A549 (cell line): ENCODE data around the gene BTG3. TPM values are rescaled to one million over a fixed set of nuclear protein-coding genes. Genes with fewer than 3 reads are reported as not detected.

ENCODE experiments used
- ATAC-seq, 2 experiments: fragments of 200-7000 bp in 1 of 2; fragments of >200 bp in 1 of 2; cut with Nextera tagmentation in 1 of 2; cut with Tn5 transposase in 1 of 2; 3 replicates each; pipeline versions ENCODE4 v1.8.0 to v1.9.1; 2018 to 2020; ENCODE audit warnings: mild to moderate bottlenecking in 1 of 2, moderate library complexity in 1 of 2
- CTCF ChIA-PET: fragments of 300-600 bp; sonication (Branson Sonifier 250); formaldehyde crosslinking; extraction: SDS; loops from one replicate; lab custom pipeline; 2021; ENCODE audit warnings: antibody characterized with exemption, inconsistent platforms; lab: Yijun Ruan, JAX
- POLR2A ChIA-PET: fragments of 350-600 bp; formaldehyde crosslinking; extraction: SDS; loops from one replicate; lab custom pipeline; 2021; ENCODE audit warnings: antibody characterized with exemption, inconsistent platforms; lab: Yijun Ruan, JAX
- DNase-seq, 2 experiments: peaks; one replicate each; pipeline versions ENCODE4 v3.0.0 to v3.0.0-alpha.2; 2011 to 2016; ENCODE audit warnings: low read depth in 1 of 2, low spot score in 1 of 2
- FAIRE-seq: peaks from 2 replicates; lab custom pipeline; 2011; peaks lifted over from hg19 to GRCh38; lab: Jason Lieb, UNC
- H3K27ac ChIP-seq, 2 experiments: fragments of >200 bp; sonication (Bioruptor Twin); formaldehyde crosslinking; 3 replicates each; pipeline ENCODE4 v1.5.1; 2016 to 2017
- H3K4me1 ChIP-seq: fragments of >200 bp; sonication (Bioruptor Twin); formaldehyde crosslinking; 3 replicates; pipeline ENCODE4 v1.6.1; 2016
- H3K4me2 ChIP-seq: fragments of >200 bp; sonication (Bioruptor Twin); formaldehyde crosslinking; 3 replicates; pipeline ENCODE4 v1.6.1; 2016
- H3K4me3 ChIP-seq: fragments of >200 bp; sonication (Bioruptor Twin); formaldehyde crosslinking; 3 replicates; pipeline ENCODE4 v1.5.1; 2016
- H3K9me3 ChIP-seq: fragments of >200 bp; sonication (Bioruptor Twin); formaldehyde crosslinking; 3 replicates; pipeline ENCODE4 v1.6.1; 2016
- BHLHE40 ChIP-seq: IDR thresholded peaks from 2 replicates; pipeline ENCODE4 v1.6.1; 2012; ENCODE audit warnings: low read depth, low read length, inconsistent platforms
- CBX2 ChIP-seq: fragments of 200-600 bp; sonication (generic); IDR thresholded peaks from 2 replicates; pipeline ENCODE4 v1.6.1; 2016; ENCODE audit warnings: low read depth, mild to moderate bottlenecking, borderline replicate concordance
- CBX8 ChIP-seq: fragments of 200-600 bp; sonication (generic); IDR thresholded peaks from 2 replicates; pipeline ENCODE4 v1.6.1; 2016
- CHD4 ChIP-seq: fragments of 200-600 bp; sonication (generic); IDR thresholded peaks from 2 replicates; pipeline ENCODE4 v1.6.1; 2016; ENCODE audit warnings: antibody characterized with exemption, mild to moderate bottlenecking, borderline replicate concordance
- EHF ChIP-seq: fragments of 250-450 bp; sonication (Bioruptor Pico); IDR thresholded peaks from 2 replicates; pipeline ENCODE4 v1.5.0; 2020; ENCODE audit warnings: mild to moderate bottlenecking
- EP300 ChIP-seq, 2 experiments: fragments of >200 bp; sonication (Bioruptor Twin); formaldehyde crosslinking; IDR thresholded peaks; 2 replicates in 1 of 2; 3 replicates in 1 of 2; pipeline ENCODE4 v1.6.1; 2016 to 2017
- ESRRA ChIP-seq: fragments of 150-350 bp; IDR thresholded peaks from 2 replicates; pipeline ENCODE4 v1.6.1; 2014; ENCODE audit warnings: mild to moderate bottlenecking, low read length, borderline replicate concordance
- FOSB ChIP-seq: fragments of 250-450 bp; sonication (Bioruptor Pico); IDR thresholded peaks from 2 replicates; pipeline ENCODE4 v1.5.0; 2020; ENCODE audit warnings: mild to moderate bottlenecking, moderate library complexity
- FOSL2 ChIP-seq, 2 experiments: fragments of 450-650 bp in 1 of 2; fragments of >200 bp in 1 of 2; sonication (Bioruptor Twin) in 1 of 2; formaldehyde crosslinking; IDR thresholded peaks; 2 replicates each; pipeline versions ENCODE4 v1.5.0 to v1.6.1; 2016 to 2020; ENCODE audit warnings: mild to moderate bottlenecking in 1 of 2, moderate library complexity in 1 of 2
- FOXS1 ChIP-seq: fragments of 250-450 bp; sonication (Bioruptor Pico); IDR thresholded peaks from 2 replicates; pipeline ENCODE4 v1.5.0; 2020; ENCODE audit warnings: mild to moderate bottlenecking, moderate library complexity
- HOXB5 ChIP-seq: fragments of 250-450 bp; sonication (Bioruptor Pico); IDR thresholded peaks from 2 replicates; pipeline ENCODE4 v1.5.0; 2020; ENCODE audit warnings: mild to moderate bottlenecking, moderate library complexity
- JUNB ChIP-seq: fragments of >200 bp; sonication (Bioruptor Twin); formaldehyde crosslinking; IDR thresholded peaks from 2 replicates; pipeline ENCODE4 v1.6.1; 2016
- KDM1A ChIP-seq: fragments of 200-600 bp; sonication (generic); IDR thresholded peaks from 2 replicates; pipeline ENCODE4 v1.6.1; 2016; ENCODE audit warnings: low read depth, mild to moderate bottlenecking
- KDM5A ChIP-seq: fragments of 200-600 bp; sonication (generic); IDR thresholded peaks from 2 replicates; pipeline ENCODE4 v1.6.1; 2016; ENCODE audit warnings: antibody characterized with exemption, mild to moderate bottlenecking
- MAZ ChIP-seq: fragments of 150-350 bp; IDR thresholded peaks from 2 replicates; pipeline ENCODE4 v1.6.1; 2014; ENCODE audit warnings: antibody characterized with exemption, low read depth, low read length, borderline replicate concordance
- NR3C1 ChIP-seq: fragments of >200 bp; sonication (Bioruptor Twin); formaldehyde crosslinking; IDR thresholded peaks from 3 replicates; pipeline ENCODE4 v1.6.1; 2017
- PHF8 ChIP-seq: fragments of 200-600 bp; sonication (generic); IDR thresholded peaks from 2 replicates; pipeline ENCODE4 v1.6.1; 2016; ENCODE audit warnings: low read depth, mild to moderate bottlenecking, antibody characterized with exemption, moderate library complexity, borderline replicate concordance
- POLR2AphosphoS2 ChIP-seq: conservative IDR thresholded peaks from 2 replicates; pipeline ENCODE4 v1.6.1; 2012; ENCODE audit warnings: low read length, improper control_type of control experiment, inconsistent platforms
- RFX5 ChIP-seq: fragments of 450-650 bp; IDR thresholded peaks from 2 replicates; pipeline ENCODE4 v1.7.1; 2014; ENCODE audit warnings: antibody characterized with exemption, mild to moderate bottlenecking, moderate library complexity
- TFCP2L1 ChIP-seq: fragments of 250-450 bp; sonication (Bioruptor Pico); IDR thresholded peaks from 2 replicates; pipeline ENCODE4 v1.5.0; 2021; ENCODE audit warnings: mild to moderate bottlenecking
- TP53 ChIP-seq: fragments of 250-450 bp; sonication (Bioruptor Pico); IDR thresholded peaks from 2 replicates; pipeline ENCODE4 v1.5.0; 2021; ENCODE audit warnings: mild to moderate bottlenecking, moderate library complexity
- ZC3H11A ChIP-seq: fragments of 450-650 bp; IDR thresholded peaks from 2 replicates; pipeline ENCODE4 v1.6.1; 2014; ENCODE audit warnings: antibody characterized with exemption, mild to moderate bottlenecking
- WGBS: methylation state at CpG from one replicate; pipeline ENCODE4 v1.1.6; 2017; ENCODE audit errors: missing lambda C conversion rate; 5-methylcytosine and 5-hydroxymethylcytosine counted together
- polyA plus RNA-seq, 4 experiments: library from polyadenylated mRNA; depleted of rRNA in 3 of 4; stranded (reverse); fragments of >200 nt; fragmentation: RNase III in 1 of 4; extraction: RNeasy Plus Mini Kit Qiagen cat#74134 plus additional on column Dnase treatment in 1 of 4; gene quantifications; 2 replicates in 3 of 4; 3 replicates in 1 of 4; pipeline ENCODE4 v1.2.3, GENCODE V29; 2011 to 2017
- TF ChIP-seq, protein P1 (sequence below): fragments of 250-450 bp; sonication (Bioruptor Pico); IDR thresholded peaks from 2 replicates; pipeline ENCODE4 v1.5.0; 2020; ENCODE audit warnings: low read depth, mild to moderate bottlenecking, moderate library complexity
- TF ChIP-seq, protein P2 (sequence below): IDR thresholded peaks from 2 replicates; pipeline ENCODE4 v1.6.1; 2012
- TF ChIP-seq, protein P3 (sequence below): fragments of >200 bp; sonication (Bioruptor Twin); formaldehyde crosslinking; IDR thresholded peaks from 2 replicates; pipeline ENCODE4 v1.6.1; 2016
- TF ChIP-seq, protein P4 (sequence below): fragments of >200 bp; sonication (Bioruptor Twin); formaldehyde crosslinking; IDR thresholded peaks from 3 replicates; pipeline ENCODE4 v1.5.1; 2016
- TF ChIP-seq, protein P5 (sequence below): IDR thresholded peaks from 2 replicates; pipeline ENCODE4 v1.6.1; 2012

Gene BTG3
- polyA plus RNA-seq, 2 of the 4 experiments (the other 2 are of a cell fraction), result 19.6 to 46.1 TPM

DNA sequence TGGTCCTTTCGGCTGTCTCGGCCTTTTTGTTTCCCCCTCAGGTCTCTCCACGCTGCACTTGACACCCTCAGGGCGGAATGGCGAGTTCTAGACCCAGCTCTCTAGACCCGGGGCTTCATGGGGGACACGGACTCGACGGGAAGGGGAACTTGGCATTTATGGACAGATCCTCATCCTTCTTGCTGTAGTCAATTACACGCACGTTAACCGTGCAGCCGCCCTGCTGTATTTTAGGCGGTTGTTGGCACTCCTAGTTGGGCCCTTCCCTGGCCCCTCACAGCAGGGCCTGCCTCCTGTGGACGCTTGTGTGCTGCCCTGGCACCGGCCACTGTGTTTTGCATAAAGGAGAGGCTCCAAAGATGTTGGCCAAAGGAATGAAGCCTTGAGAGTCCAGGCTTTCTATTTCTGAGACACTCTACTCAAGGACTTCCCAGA lies 558 bp upstream of the BTG3 start (continued):
- TF ChIP-seq ESRRA (no peak), EHF (no peak)

DNA sequence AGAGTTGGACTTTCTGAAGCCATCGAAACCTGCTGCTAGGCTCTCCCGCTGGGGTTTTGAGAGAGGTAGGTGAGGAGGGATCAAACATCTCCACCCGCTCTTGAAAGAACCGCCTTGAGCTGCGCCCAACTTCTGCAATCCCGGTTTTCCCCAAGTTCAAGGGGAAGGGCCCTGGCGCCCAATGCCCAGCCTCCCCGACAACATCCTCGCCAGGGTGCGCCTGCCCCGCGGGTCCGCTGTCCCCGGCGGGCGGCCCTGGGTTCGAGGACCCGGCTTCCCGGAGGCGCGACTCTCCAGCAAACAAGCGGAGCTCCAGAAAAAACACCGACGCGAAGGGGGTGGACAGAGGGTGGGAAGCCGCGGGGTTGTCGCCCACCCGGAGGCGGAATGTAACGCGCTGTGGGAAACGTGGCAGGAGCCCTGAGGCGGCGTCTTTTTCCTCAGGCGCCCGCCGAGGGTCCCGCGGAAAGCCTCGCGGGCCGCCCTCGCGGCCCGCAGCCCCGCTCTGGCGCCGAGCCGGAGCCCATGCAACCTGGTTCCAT lies 607 bp downstream of the BTG3 start:
- CTCF ChIA-PET, result no interaction called here
- no peak for TF ChIP-seq CBX8
- TF ChIP-seq PHF8, result no peak
- TF ChIP-seq POLR2AphosphoS2, result no peak
- TF ChIP-seq KDM5A, result no peak
- TF ChIP-seq MAZ, result no peak
- TF ChIP-seq HOXB5 (CRISPR knock-in tag), result no peak
- TF ChIP-seq TP53 (CRISPR knock-in tag), result no peak
- no peak for TF ChIP-seq CHD4
- no peak for TF ChIP-seq CBX2
- TF ChIP-seq EP300 (IDR thresholded peaks at IDR 0.05), result no peak
- TF ChIP-seq TFCP2L1 (CRISPR knock-in tag), result no peak
- TF ChIP-seq ESRRA, result no peak
- POLR2A ChIA-PET, result no interaction called here
- H3K4me2 ChIP-seq, result peak overlapping the region; percentile 90
- peaks cover 12% of the 10 kb centered on the region; the same call in 1 of the 3 replicates for H3K4me1 ChIP-seq
- ATAC-seq (peak; percentile 44 to 69), DNase-seq (peak in 1 of 2 experiments; percentile 29), FAIRE-seq (no peak)
- peak overlapping the region; percentile 95 for H3K4me3 ChIP-seq
- peak overlapping the region; percentile 82 to 96 for H3K27ac ChIP-seq
- no peaks in the 10 kb centered on the region for H3K9me3 ChIP-seq
- 0% methylated on average over 2 of the region's 50 CpGs for WGBS

DNA sequence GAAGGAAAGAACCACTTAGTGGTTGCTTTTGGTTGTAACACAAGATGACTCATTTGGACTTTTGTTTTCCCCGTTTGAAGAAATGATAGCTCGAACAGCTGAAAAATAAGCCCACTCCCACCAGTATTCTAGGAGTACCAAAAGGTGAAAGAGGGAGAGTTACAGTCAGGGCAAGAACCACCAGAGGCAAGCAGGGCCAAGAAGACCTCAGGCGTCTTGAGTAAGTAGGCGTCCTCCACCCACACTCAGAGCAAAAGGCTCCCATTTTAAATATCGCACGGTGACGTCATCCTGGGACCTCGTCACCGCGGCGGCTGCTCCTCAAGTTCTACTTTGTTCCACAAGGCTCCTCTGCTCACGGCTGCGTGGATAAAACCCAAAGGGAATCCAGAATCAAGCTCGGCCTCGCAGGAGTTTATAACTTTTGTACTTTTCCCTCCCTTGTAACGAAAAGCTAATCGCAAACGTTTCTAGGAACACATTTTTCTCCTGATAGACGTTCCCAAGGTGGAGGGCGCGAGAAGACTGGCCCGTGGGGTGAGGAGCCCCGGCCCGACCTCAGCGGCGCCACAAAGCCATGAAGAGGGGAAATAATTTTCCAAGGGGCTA lies 1.2 kb downstream of the BTG3 start:
- no peak for FAIRE-seq
- POLR2A ChIA-PET, result interaction anchor here (0.6 to 0.9 kb wide), 2 partner anchors 9 to 694 kb away, joined by 3 to 4 read pairs; no protein-coding TSS in a partner anchor
- TF ChIP-seq KDM1A (no peak), NR3C1 (no peak), RFX5 (0 out of 2 replicates have a peak, but pooled peaks have one; percentile 19), FOSL2 (IDR thresholded peaks at IDR 0.05) (no peak), FOSL2 (CRISPR knock-in tag; IDR thresholded peaks at IDR 0.05) (peak; percentile 74)
- TF ChIP-seq, protein P1, sequence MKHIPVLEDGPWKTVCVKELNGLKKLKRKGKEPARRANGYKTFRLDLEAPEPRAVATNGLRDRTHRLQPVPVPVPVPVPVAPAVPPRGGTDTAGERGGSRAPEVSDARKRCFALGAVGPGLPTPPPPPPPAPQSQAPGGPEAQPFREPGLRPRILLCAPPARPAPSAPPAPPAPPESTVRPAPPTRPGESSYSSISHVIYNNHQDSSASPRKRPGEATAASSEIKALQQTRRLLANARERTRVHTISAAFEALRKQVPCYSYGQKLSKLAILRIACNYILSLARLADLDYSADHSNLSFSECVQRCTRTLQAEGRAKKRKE, result no peak
- under 1% methylated on average over 13 of the region's 26 CpGs for WGBS
- Histone ChIP-seq H3K9me3 (no peaks in the 10 kb centered on the region), H3K4me3 (peak overlapping the region; percentile 95), H3K4me1 (peaks cover 13% of the 10 kb centered on the region; the same call in 1 of the 3 replicates), H3K27ac (peak overlapping the region; percentile 82 to 96), H3K4me2 (peak overlapping the region; percentile 90)
- CTCF ChIA-PET, result interaction anchor here (1.2 kb wide), 1 partner anchor 13 kb away, joined by 3 read pairs; no protein-coding TSS in a partner anchor
- DNase-seq, result peak; percentile 46 to 79
- ATAC-seq, result peak; percentile 84 to 86

DNA sequence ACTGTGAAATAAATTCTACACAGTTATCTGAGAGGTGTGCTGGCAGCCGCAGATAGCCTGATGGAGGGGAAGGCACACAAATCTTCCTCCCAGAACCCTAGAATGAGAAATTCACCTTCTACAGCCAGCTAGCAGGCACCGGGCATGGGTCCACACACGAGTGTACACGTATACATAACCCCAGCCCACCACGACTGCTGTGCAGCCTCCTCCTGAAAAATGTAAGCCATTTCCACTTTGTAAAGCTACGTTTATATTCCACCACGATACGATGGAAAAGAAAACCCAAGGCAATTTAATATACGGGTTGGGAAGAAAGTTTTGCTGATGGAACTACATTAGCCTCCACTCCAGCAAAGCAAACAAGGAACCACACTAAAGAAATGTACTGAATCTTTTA lies 1.8 kb downstream of the BTG3 start:
- CTCF ChIA-PET, result interaction anchor here (1.2 kb wide), 1 partner anchor 12 kb away, joined by 3 read pairs; no protein-coding TSS in a partner anchor
- peak overlapping the region; percentile 95 for H3K4me3 ChIP-seq
- peak overlapping the region; percentile 90 for H3K4me2 ChIP-seq
- ATAC-seq (no peak), FAIRE-seq (no peak), DNase-seq (peak in 1 of 2 experiments; percentile 1)
- no peaks in the 10 kb centered on the region for H3K9me3 ChIP-seq
- peaks cover 13% of the 10 kb centered on the region; the same call in 1 of the 3 replicates for H3K4me1 ChIP-seq
- peak overlapping the region; percentile 82 to 96 for H3K27ac ChIP-seq
- POLR2A ChIA-PET, result interaction anchor here (0.9 kb wide), 1 partner anchor 8 kb away, joined by 3 read pairs; no protein-coding TSS in a partner anchor
- whole genome bisulfite sequencing, result 22% methylated on average over 9 of the region's 9 CpGs
- TF ChIP-seq ZC3H11A (no peak), JUNB (no peak), BHLHE40 (no peak), POLR2AphosphoS2 (no peak), FOXS1 (no peak), FOSB (CRISPR knock-in tag) (no peak), CBX2 (no peak)
- TF ChIP-seq, protein P2, sequence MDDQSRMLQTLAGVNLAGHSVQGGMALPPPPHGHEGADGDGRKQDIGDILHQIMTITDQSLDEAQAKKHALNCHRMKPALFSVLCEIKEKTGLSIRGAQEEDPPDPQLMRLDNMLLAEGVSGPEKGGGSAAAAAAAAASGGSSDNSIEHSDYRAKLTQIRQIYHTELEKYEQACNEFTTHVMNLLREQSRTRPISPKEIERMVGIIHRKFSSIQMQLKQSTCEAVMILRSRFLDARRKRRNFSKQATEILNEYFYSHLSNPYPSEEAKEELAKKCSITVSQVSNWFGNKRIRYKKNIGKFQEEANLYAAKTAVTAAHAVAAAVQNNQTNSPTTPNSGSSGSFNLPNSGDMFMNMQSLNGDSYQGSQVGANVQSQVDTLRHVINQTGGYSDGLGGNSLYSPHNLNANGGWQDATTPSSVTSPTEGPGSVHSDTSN, result no peak
- TF ChIP-seq, protein P3, sequence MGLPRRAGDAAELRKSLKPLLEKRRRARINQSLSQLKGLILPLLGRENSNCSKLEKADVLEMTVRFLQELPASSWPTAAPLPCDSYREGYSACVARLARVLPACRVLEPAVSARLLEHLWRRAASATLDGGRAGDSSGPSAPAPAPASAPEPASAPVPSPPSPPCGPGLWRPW, result no peak
- TF ChIP-seq, protein P4, sequence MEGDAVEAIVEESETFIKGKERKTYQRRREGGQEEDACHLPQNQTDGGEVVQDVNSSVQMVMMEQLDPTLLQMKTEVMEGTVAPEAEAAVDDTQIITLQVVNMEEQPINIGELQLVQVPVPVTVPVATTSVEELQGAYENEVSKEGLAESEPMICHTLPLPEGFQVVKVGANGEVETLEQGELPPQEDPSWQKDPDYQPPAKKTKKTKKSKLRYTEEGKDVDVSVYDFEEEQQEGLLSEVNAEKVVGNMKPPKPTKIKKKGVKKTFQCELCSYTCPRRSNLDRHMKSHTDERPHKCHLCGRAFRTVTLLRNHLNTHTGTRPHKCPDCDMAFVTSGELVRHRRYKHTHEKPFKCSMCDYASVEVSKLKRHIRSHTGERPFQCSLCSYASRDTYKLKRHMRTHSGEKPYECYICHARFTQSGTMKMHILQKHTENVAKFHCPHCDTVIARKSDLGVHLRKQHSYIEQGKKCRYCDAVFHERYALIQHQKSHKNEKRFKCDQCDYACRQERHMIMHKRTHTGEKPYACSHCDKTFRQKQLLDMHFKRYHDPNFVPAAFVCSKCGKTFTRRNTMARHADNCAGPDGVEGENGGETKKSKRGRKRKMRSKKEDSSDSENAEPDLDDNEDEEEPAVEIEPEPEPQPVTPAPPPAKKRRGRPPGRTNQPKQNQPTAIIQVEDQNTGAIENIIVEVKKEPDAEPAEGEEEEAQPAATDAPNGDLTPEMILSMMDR, result no peak
- TF ChIP-seq, protein P5, sequence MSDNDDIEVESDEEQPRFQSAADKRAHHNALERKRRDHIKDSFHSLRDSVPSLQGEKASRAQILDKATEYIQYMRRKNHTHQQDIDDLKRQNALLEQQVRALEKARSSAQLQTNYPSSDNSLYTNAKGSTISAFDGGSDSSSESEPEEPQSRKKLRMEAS, result no peak
